RPMI8226 (cell line): ENCODE data around the gene MYLK4.
A peak's percentile ranks its signal among the peaks of the same experiment; 100 is the strongest.

Experiments
- DNase-seq: peaks from one replicate; pipeline ENCODE4 v3.0.0-alpha.2; 2015

MYLK4 gene

DNA sequence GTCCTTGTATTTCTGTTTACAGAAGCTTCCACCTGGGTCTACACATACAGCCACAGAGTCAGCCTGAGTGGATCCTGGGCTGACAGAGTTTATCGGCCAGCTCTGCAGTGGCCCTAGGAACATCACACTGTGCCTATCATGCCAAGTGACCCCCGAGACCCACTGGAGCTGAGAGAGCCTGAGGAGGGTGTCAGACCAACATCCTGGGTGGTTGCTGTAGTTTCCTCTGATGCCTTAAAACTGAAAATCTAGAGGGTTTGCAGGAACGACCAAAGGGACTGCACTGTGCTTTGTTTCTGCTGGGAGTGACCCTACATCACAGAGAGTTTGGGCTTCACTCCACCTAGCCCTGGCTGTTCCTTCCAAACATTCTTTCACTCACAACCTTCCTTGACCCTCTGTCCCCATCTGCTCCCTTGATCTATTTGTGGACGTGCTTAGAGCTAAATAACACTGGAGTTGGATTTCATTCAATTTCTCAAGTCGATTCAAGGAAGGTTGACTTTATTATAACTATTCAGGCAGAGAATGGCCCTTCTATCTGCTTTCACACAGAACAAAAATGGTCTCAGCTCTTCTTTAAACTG is 18.1 kb downstream of the MYLK4 start:
- no peak for DNase-seq

DNA sequence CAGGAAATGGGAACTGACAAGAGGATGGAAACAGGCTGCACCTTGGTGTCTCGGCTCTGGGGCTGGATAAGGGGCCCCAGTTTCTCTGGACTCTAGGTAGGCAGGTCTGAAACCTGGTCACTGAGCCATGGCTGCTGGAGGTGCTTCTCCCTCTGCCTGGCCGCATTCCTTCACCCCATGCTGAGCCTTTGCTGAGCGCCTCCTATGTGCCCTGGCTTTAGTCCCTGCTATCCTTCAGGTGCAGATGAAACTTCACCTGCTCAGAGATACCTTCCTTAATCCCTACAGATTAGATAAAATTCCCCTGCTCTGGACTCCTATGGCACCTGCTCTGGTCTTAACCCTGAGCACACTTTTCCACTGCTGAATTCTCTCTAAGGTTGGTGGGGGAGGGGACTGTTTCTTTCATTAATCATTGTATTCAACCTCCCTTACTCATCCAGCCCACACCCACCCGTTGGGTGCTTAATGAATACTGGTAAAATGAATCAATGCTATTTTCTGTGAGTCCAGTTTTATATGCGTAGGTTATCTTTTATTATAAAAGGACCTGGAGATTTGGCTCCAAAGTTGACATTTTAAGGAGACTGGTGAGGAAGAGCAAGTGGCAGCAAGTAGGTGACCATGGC is 19.3 kb downstream of the MYLK4 start:
- no peak for DNase-seq

DNA sequence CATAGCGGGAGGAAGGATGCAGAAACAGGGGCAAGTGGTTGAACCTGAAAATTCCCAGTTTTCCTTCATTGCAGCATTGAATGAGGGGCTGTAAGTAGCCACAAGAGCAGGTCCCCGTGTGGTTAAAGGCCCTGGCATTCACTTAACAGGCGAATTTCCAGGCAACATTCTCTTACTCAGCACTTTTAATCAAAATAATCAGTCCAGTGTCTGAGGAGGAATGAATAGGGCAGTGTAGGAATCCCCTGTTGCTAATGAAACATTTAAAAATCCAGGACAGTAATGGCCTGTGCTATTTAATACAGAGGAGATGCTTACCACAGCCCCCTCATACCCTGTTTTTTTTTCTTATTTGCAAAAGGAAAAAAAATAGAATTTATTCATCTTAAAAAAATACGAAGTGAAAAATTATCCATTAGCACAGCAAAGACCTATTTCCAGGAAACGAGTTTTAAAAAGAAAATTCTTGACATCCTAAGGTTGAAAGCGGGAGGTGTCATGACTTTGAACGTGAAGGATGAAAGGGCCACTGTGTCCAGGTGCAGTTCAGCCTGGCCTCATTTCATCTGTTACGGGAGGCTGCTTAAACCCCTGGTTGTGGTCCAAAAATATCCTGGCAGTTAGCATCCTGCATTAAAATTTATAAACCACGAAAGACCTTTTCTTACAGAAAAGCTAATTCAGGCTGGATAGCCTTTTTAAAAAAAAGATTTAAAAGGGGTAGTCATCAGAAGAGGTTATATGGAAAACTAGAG is 20.2 kb downstream of the MYLK4 start:
- no peak for DNase-seq

DNA sequence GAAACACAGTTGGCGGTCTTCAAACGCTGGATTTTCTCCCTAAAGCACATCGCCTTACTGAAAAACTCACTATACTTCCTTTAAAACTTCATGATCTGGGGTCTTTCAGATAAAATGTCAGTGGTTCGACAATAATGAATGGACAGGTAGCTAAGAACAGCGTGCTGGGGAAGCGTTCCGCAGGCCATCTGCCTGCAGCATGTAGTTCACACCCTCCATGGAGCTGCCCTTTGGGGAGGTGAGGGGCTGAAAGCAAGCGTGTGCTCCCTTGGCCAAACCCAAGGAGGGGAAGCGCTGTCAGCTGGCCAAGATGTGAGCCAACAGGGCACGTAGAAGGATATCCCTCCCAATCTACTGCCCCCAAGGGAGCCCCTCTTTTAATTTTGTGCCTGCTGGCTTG is 20.8 kb downstream of the MYLK4 start:
- DNase-seq = no peak

DNA sequence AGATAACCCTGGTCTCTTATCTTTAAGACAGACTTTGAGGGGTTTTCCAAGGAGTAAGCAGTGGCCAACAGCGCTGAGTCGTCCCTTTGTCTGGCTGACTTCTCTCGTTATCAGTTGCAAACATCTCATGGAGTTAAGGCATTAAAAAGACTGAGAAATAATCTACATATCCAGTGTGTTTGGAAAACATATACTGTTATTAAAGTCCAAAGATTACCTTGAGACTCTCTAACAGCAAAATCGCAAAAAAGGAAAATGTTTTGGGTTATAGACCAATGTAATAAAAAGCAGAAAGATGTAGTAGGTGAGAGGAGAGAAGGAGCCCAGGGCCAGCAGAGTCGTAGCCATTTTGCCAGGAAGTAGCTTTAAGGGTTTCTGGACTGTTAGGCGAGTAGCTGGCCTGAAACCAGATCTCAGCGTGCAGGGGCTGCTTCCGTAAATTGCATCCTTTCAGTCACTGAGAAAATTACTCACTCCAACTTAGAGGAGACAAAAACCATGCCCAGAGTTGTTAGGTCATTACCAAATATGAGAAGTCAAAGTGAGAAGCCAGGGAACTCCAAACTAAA is 24.6 kb downstream of the MYLK4 start:
- DNase-seq = peak; percentile 63

DNA sequence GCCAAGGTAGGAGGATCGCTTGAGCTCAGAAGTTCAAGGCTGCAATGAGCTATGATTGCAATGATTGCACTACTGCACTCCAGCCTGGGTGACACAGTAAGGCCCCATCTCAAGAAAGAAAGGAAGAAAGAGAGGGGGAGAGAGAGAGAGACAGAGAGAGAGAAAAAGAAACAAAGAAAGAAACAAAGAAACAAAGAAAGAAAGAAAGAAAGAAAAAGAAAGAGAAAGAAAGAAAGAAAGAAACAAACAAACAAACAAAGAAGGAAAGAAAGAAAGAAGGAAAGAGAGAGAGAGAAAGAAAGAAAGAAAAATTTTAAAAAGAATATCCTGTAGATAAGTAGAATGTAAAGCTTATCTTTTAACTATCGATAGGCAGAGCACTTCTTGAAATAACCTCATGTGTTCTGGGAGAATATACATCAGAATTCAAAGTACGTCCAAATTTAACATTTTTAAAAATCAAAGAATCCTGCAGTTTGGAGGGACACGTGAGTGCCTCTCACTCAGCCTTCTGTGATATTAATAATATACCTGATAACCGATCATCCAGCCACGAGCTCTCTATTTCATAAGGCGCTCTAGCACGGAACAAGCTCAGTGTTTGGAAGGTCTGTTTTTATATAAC is 25.2 kb downstream of the MYLK4 start:
- no peak for DNase-seq

DNA sequence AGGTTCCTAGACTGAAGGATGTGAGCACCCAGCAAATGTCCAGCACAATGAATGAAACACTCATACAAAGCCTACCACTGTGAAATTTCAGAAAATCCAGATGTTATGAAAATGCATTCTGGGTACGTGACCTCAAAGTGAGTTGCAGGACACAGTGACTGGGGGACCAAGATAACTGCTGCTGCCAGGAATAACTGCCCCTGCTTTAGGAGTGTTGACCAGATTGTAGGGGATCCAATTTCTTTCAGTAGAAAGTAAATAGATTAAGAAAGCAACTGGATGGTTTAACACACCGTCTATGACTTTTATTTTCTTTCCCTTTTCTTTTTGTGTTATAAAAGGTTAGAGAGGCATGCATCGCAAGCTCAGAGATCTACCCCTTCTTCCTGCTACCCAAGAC is 29.5 kb downstream of the MYLK4 start:
- DNase-seq = no peak

DNA sequence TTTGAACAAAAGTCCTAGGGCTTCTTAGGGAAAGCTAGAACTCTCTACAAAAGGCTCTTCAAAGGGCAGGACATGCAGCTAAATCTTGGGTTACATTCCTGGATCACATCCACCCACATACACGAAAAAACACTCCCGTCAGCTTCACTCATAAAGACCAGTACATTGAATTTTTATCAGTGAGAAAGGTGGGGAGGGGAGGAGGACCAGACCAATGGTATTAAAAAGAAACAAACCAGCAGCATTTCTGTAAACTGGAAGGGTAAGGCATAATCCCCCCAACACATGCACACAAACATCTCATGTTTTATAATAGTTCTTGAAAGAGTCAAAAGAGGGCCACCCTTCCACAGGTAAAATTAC is 31.6 kb downstream of the MYLK4 start:
- no peak for DNase-seq

DNA sequence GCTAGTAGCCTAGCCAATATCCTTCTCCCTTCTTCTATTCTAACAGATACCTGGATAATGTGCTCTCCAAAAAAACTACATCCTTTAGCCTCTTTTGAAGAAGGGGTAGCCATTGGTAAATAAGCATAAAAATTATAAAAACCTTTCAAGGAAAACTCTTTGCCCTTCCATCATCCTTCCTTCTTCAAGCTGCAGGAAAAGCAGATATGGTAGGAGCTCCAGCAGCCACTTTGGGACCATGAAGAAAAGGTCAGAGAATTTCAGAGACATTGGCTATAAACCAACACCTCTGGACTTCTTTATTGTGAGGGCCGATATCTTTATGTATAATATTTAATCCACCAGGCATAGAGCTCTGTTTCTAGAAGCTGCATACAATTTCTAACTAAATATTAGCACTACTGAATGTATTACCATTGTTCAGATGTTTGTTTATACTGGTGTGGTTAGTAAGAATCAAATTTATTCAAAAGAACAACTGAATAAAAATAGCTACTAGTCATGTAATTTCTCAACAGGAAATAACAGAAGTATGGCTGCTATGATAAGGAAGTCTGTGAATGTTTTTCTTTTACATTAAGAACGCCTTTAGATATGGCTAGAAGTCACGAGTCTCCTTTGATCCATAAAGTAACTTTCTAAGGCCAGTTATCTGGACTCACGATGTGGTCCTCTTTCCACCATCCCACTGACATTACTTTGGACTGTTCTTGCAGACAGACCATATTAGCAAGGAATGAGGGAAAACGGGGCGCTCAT is 32.2 kb downstream of the MYLK4 start:
- no peak for DNase-seq

DNA sequence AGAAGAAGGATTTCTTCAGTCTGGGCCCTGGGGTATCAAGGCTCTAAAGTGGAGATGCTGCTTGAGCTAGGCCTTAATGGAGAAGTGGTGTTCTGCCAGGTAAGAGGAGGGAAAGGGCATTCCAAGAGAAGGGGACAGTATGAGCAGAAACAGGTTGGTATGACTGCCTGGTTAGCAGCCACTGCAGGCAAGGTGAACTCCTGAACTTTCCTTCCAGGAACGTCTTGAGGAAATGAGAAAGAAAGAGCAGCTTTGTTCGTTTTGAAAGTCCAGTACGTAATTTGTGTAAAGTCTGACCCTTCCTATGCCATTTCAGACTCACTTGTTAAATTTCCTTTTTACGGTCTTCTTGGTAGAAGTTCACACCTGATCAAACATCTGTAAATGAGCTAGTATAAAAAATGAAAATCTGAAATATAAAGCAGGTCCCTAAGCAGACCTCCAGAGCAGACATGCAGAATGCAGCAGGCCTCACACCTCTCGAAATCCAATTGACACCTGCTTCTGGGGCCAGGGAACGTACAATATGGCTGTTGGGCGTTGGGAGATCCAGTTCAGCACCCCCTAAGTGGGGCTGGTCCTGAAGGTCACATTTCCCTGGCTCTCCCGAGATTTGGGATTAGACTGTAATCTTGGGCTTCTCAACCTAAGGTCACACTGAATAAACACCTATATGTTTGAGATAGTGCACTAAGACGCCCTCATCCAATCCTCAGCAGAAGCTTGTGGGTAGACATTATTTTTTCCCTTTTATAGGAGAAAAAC is 33.6 kb downstream of the MYLK4 start:
- no peak for DNase-seq

DNA sequence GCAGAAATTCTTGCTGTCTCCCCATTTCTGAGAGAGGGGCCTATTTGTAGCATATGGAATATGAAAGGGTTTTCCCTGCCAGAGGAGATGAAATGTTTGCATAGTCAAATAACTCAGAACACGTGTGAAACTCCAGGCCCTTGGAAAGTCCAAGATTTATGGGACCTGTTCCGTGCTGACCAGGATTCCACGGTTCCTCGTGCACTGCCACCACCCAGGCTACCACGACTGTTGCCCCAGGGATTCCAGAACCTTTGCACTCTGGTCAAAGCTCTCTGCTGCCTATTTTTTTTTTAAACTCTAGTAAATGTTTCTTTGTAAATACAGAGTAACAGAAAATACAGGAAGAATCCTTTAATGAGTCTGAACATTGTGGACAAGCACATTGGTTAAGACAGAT is 35.0 kb downstream of the MYLK4 start:
- no peak for DNase-seq

DNA sequence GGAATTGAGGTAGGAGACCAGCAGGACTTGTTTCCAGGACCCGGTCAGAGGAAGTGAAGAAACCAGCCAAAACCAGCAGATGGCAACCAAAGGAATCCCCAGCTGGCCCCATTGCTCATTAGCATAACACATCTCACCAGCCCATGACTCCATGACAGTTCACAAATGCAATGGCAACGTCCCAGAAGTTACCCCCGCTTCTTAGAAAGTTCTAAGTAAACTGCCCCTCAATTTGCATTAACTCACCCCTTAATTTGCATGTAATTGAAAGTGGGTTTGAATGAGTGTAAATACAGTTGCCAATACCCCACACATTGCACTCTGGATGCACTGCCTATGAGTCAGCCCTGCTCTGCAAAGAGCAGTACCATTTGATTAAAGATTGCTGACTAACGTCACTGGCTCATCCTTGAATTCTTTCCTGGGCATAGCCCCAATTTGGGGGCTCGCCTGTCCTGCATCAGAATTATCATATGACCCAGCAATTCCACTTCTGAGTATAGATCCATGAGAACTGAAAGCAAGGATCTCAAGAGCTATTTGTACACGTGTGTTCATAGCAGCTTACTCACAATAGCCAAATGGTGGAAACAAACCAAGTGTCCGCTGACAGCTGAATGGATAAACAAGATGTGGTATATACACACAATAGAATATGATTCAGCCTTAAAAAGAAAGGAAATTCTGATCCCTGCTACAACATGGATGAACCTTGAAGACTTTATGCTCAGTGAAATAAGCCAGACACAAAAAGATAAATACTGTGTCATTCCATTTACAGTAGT is 36.4 kb downstream of the MYLK4 start:
- DNase-seq = no peak

DNA sequence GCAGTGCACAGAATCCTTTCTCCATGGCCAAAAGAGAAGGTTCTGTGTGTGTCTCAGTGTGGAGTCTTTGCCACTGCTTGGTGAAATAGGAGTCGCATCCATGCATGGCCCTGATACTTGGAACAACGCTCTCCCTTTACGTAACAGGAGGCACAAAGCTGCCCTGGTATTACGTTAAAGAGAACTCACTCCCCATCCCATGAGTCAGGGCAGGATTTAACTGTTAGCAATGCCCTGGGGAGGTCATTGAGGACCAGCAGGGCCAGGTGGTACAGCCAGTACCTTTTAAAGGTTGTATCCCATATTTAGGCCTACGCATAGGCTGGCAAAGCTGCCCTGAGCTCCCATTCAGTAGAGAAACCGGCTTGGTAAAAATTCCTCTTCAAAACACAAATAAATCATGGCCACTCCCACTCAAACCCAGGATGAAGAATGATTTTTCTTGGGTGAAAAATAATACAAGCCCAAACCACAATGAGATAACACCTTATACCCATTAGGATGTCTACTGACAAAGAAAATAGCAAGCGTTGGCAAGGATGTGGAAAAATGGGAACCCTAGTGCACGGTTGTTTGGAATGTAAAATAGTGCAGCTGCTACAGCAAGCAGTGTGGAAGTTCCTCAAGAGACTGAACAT is 37.1 kb downstream of the MYLK4 start:
- no peak for DNase-seq

DNA sequence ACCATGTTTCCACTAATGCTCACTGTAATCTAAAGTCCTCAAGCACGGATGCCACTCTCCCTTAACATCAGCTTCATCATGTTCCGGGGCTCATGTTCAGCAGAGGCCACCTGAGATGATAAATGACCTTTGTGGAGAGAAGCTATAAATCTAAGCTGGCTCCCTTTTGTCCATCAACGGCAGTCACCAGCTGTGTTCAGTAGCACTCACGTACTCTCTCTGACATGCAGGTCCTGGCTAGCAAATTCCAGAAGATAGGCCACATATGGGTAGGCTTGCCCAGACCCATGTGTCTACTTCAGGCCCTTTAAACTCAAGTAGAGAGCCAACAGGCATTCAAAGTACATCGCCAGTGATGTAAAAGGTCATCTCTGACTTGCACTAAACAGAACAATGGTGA is 38.6 kb downstream of the MYLK4 start:
- no peak for DNase-seq

DNA sequence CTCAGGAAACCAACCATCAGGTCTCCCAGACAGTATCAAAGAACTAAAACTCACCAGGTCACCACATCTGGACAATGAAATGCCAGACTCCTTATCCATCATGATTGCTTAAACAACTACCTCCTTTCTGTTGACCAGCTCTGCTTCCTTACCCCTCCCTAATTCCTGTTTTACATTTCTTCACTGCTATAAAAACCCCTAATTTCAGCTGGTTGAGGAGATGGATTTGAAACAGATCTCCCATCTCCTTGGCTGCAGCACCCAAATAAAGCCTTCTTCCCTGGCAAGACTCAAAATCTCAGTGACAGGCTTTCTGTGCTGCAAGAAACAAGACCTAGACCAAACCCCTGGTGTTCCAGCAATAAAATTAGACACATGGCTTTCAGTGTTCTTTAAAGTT is 40.3 kb downstream of the MYLK4 start:
- no peak for DNase-seq

DNA sequence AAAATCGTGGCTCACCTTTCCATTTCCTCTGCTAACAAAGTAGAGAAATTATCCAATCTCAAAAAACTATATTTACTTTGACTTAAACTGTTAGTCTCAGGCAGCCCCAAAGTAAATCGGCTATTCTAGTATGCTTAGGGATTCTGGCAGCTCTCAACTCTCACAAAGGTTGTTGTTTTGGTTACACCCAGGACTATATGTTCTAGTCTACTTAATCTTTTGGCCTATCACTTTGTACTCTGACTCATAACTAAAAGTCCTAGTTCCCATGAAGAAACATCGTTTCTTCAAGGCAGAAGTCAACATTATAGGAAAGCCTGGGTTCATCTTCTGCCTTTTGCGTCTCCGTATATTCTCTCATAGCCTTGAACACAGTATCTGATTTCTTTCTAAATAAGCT is 42.3 kb downstream of the MYLK4 start:
- no peak for DNase-seq

DNA sequence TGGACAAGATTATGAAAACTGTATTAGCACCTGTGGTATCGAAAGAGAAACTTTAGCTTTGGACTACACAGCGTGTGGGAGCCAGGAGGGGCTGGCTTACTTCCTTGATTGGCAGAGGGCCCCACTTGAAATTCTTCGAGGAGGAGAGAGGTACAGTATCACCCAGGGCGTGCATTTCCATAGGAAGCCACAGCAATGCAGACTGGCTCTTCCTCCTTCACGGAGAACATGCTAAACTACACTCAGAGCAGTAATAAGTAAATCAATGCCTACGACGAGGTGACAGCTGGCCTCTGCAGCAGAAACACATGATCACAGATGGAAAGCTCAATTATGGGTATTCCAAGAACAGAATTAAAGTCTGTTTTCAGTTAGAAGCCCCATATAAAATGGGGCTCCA is 44.2 kb downstream of the MYLK4 start:
- DNase-seq = peak; percentile 55

DNA sequence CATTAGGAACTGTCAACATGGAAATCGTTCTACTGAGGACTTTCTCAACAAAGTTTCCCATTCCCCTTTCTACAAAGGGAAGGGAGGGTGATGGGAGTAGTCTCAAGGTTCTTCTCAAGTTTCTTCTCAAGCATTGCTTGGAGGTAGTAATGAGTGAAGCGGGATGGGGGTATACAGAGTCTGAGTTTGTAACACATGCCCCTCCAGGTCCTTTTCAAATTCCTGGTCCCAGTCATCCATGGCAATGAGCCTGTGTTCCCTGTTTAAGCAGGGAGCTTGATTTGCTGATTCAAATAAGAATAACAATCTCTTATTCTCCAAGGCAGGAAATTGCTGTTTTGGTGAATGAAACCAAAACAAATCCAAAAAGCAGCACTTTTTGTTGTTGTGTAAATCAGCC is 45.5 kb downstream of the MYLK4 start:
- no peak for DNase-seq

DNA sequence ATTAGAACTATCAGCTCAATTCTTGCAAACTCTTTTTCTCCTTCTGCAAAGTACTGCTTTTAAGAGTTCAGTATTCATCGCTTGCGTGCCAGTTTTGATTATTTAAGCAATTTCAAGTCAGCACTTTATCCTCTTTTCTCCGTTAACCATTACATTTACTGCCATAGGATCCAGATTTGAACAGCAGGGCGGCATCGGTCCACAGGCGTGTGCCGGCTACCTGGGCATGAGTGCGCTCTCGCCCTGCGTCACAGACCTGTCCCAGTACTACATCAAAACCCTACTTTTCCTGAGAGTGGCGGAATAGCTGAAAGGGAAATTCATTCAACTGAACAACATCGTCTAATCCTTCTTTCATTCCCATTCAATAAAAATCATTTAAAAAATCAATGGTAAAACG is 53.4 kb downstream of the MYLK4 start:
- DNase-seq = no peak

DNA sequence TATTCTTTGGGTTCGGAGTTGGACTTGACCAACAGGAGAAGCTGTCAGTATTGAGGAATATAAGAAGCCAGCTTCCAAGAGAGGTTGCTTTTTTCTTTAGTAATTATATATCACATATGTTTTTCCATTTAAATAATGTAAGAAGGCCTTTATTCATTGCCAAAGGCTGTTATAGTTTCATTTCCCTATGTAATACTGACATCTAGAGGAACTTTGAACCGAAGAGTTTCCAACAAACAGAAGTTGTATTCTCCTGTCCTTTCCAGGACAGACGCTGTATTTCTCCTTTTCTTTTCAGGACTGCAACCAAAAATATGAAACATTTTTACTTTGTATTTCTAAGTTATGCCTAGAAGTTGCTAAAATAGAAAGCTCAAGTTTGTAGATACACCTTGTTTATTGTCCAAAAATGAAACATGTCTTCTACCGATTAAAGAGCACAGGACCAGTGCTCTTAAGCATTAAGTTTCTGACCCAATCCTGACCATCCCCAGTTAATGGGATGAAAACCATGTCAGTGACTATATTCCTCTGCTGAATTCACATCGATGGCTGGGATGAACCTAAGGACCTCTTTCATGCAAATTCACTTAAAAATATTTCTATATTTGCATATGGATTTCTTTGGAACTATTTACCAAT is 55.1 kb downstream of the MYLK4 start:
- peak; percentile 31 for DNase-seq
